Epithelial cell of proximal tubule (primary cell): Measurements from ENCODE around the gene COP1. TPM values are rescaled to one million over a fixed set of nuclear protein-coding genes. Genes with fewer than 3 reads are reported as not detected.
"Not testable (repeated sequence)": the region's sequence is repeated elsewhere in the genome, so short reads cannot be mapped to it uniquely, and the experiment has no call there.

Experiments
- DNase-seq: peaks from one replicate; pipeline ENCODE4 v3.0.0-alpha.2; 2011; ENCODE audit warnings: low read depth
- H3K4me3 ChIP-seq: 2 replicates; pipeline ENCODE4 v1.5.1; 2011; ENCODE audit warnings: low read depth, mild to moderate bottlenecking, low read length
- total RNA-seq: library from RNA; depleted of rRNA; stranded (reverse); fragments of >200 nt; gene quantifications from 2 replicates; pipeline ENCODE4 v1.2.3, GENCODE V29; 2015
- TF ChIP-seq, protein P1 (sequence below): conservative IDR thresholded peaks from 2 replicates; pipeline ENCODE4 v1.5.1; 2012; ENCODE audit warnings: low read depth, mild to moderate bottlenecking, low read length

COP1 gene
- total RNA-seq, 1 donor from 2014 or later = 47.4 TPM

DNA sequence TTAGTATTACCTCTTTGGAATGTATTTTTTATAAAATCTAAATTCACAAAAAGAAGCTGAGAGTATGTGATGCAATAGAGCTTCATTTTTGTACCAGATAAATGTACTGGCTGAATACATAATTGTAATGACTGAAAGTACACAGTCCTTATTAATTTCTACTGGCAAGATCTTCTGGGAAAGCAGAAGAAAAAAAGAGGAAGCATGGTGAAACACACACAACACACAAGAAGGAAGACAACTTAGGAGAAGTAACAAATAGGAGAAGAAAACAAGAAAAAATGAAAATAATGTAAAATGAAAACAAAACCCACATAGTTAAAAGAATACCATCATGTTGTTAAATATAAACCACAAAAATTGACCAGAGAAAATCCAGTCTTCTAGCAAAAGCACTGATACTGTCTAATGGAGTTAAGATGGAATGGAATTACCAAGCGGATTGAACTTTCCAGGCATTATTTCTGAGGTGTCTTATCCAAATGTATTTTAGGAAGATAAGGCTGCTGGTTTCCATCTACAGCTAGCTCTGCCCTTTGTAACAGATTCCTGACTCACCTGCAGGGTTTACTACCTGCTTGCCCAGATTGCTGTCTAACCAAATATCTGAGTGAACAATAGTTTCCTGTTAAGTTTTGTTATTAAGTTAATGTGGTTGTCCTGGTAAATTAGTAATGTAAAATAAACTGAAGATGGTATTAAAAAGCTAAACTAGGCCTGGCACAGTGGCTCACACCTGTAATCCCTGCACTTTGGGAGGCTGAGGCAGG lies 4.5 kb upstream of the COP1 start:
- no peak overlapping the region for H3K4me3 ChIP-seq
- TF ChIP-seq, protein P1, sequence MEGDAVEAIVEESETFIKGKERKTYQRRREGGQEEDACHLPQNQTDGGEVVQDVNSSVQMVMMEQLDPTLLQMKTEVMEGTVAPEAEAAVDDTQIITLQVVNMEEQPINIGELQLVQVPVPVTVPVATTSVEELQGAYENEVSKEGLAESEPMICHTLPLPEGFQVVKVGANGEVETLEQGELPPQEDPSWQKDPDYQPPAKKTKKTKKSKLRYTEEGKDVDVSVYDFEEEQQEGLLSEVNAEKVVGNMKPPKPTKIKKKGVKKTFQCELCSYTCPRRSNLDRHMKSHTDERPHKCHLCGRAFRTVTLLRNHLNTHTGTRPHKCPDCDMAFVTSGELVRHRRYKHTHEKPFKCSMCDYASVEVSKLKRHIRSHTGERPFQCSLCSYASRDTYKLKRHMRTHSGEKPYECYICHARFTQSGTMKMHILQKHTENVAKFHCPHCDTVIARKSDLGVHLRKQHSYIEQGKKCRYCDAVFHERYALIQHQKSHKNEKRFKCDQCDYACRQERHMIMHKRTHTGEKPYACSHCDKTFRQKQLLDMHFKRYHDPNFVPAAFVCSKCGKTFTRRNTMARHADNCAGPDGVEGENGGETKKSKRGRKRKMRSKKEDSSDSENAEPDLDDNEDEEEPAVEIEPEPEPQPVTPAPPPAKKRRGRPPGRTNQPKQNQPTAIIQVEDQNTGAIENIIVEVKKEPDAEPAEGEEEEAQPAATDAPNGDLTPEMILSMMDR = no peak
- DNase-seq = no peak

DNA sequence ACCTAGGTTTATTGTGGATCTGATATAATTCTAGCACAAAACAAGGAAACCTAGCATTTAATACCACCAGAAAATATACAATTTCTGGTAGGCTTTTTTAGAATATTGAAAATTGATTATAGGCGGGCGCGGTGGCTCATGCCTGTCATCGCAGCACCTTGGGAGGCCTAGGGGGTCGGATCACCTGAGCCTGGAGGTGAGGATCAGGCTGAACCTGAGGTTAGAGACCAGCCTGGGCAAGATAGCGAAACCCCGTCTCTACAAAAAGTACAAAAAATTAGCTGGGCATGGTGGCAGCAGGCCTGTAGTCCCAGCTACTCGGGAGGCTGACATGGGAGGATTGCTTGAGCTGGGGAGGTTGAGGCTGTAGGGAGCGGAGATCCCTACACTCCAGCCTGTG lies 948 bp upstream of the COP1 start:
- TF ChIP-seq, protein P1 = no peak
- DNase-seq = no peak
- H3K4me3 ChIP-seq = peak overlapping the region; percentile 68

DNA sequence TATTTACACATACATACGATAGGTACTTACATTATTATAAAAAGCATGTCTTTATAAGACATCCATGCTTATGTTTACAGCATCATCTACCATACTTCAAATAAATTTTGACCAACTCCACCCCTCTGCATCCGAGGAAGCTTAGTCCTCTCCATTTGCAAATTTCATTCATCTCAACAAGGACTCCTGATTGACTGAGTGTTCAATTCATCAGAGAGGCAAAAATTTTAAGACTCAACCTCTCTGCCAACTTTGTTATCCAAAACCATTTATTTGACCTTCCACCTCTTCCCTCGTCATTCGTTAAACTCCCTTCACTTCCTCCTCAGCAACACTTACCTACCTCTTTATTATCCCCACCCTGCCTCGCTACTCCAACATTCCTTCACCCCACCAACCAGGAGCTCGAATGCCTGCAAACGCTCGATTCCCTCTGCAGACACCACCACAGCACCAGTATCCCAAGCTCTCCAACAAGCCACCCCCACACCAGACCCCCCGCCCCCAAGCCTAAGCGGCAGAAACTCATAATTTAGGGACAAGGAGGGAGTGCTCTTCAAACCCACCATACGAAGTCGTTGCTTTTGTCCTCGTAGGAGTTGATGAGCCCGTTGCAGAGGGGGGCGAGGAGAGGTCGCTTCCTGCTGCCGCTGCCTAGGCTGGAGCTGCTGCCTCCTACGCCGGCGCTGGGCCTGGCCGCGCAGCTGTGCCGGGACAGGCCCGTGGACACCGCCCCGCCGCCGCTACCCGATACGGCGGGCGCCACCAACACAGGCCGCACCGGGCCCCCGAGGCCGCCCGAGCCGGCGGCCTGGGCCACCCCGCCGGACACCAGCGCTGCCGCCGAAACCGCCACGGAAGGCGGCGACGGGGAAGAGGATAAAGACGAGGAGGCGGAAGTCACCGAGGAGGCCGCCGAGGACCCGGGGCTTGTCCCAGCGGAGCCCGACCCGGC lies 803 bp downstream of the COP1 start:
- peak overlapping the region; percentile 68 for H3K4me3 ChIP-seq
- no peak for DNase-seq
- TF ChIP-seq, protein P1 = no peak

DNA sequence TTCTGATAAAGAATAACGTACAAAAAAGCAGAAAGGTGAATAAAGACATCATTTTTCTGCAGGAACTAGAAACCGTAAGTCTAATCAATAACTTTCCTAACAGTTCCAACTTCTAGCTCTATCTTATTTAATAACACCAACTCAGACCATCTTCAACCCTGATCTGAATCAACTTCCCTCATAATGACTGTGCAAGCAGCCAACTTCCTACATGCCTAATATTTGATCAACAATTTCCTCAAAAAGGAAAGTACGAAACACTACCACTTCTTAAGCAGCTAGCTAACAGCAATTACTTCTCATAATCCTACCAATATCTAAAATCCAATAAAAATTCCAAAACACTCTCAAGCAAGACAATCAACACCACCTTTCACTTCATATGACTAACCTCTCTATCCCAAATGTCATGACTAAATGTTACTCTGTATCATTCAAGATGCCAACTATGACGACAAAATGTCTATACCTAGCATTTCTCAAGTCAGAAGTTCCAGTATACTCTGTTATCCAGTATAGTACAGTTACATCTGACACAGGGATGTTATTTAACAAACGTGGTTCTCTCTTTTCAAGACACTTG lies 1.7 kb downstream of the COP1 start:
- DNase-seq = no peak
- peak overlapping the region; percentile 68 for H3K4me3 ChIP-seq
- TF ChIP-seq, protein P1 = no peak

DNA sequence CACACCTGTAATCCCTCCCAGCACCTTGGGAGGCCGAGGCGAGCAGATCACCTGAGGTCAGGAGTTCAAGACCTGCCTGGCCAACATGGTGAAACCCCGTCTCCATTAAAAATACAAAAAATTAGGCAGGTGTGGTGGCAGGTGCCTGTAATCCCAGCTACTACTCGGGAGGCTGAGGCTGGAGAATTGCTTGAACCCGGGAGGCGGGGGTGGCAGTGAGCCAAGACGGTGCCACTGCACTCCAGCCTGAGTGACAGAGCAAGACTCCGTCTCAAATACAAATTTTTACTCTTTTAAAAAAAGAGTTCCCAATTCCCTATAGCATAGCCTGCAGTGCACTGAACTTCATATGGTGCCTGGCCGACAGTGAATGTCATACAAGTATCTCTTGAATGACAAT lies 2.4 kb downstream of the COP1 start:
- DNase-seq = not testable (repeated sequence)
- peak overlapping the region; percentile 68 for H3K4me3 ChIP-seq

DNA sequence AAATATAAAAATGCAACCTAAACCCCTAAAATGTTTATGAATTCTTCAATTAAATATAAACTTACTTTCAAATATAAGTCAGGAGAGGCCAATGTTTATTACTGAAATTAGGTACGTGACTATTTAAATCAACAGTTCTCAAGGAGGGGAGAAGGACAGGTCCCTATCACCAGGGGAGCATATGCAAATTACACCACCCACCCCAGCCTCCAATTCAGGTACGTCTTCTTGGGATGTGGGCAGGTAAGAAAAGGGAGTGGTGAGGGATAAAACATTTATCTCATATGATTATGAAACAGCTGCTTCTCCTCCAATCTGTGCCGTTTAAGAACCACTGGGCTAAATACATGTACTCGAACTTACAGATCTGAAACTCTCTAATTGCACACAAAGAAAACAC lies 3.4 kb downstream of the COP1 start:
- H3K4me3 ChIP-seq = no peak overlapping the region
- TF ChIP-seq, protein P1 = no peak
- no peak for DNase-seq

DNA sequence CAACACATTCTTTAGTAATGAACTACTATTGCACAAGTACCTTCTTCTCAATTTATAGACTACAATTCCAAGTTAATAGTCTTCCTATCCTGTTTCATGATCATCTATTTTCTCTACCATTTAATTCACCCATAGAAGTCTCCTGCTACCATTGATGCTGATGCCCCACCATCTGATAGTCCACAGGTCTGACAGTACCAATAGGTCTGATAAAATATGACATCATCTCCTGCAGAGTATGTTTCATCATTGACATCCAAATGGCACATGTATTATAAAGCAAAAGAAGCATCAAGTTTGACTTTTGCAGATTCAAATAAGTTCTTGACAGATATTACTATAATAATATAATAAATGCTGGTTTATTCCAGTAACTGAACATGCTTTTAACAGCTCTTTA lies 5.5 kb downstream of the COP1 start:
- no peak overlapping the region for H3K4me3 ChIP-seq
- no peak for DNase-seq
- TF ChIP-seq, protein P1 = no peak
